ENCODE results near the gene MRTFA.
"Not testable (repeated sequence)": the region's sequence is repeated elsewhere in the genome, so short reads cannot be mapped to it uniquely, and the experiment has no call there.

DNA sequence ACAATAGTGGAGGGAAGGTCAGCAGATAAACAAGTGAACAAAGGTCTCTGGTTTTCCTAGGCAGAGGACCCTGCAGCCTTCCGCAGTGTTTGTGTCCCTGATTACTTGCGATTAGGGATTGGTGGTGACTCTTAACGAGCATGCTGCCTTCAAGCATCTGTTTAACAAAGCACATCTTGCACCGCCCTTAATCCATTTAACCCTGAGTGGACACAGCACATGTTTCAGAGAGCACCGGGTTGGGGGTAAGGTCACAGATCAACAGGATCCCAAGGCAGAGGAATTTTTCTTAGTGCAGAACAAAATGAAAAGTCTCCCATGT, 136.1 kb downstream of the MRTFA start:
- TF ChIP-seq, protein P1, sequence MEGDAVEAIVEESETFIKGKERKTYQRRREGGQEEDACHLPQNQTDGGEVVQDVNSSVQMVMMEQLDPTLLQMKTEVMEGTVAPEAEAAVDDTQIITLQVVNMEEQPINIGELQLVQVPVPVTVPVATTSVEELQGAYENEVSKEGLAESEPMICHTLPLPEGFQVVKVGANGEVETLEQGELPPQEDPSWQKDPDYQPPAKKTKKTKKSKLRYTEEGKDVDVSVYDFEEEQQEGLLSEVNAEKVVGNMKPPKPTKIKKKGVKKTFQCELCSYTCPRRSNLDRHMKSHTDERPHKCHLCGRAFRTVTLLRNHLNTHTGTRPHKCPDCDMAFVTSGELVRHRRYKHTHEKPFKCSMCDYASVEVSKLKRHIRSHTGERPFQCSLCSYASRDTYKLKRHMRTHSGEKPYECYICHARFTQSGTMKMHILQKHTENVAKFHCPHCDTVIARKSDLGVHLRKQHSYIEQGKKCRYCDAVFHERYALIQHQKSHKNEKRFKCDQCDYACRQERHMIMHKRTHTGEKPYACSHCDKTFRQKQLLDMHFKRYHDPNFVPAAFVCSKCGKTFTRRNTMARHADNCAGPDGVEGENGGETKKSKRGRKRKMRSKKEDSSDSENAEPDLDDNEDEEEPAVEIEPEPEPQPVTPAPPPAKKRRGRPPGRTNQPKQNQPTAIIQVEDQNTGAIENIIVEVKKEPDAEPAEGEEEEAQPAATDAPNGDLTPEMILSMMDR (IDR thresholded peaks at IDR 0.05), result not testable (repeated sequence)
- TF ChIP-seq POLR2A (IDR thresholded peaks at IDR 0.05), result not testable (repeated sequence)

All from thyroid gland (tissue), 4 donors.